ENCODE data around the gene SCAMP1.

Gene SCAMP1

GRCh38 chr5:78387468-78388153 is 27.2 kb downstream of the SCAMP1 start:
- TF ChIP-seq, protein P1, sequence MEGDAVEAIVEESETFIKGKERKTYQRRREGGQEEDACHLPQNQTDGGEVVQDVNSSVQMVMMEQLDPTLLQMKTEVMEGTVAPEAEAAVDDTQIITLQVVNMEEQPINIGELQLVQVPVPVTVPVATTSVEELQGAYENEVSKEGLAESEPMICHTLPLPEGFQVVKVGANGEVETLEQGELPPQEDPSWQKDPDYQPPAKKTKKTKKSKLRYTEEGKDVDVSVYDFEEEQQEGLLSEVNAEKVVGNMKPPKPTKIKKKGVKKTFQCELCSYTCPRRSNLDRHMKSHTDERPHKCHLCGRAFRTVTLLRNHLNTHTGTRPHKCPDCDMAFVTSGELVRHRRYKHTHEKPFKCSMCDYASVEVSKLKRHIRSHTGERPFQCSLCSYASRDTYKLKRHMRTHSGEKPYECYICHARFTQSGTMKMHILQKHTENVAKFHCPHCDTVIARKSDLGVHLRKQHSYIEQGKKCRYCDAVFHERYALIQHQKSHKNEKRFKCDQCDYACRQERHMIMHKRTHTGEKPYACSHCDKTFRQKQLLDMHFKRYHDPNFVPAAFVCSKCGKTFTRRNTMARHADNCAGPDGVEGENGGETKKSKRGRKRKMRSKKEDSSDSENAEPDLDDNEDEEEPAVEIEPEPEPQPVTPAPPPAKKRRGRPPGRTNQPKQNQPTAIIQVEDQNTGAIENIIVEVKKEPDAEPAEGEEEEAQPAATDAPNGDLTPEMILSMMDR (IDR thresholded peaks at IDR 0.05), result no peak

DNA sequence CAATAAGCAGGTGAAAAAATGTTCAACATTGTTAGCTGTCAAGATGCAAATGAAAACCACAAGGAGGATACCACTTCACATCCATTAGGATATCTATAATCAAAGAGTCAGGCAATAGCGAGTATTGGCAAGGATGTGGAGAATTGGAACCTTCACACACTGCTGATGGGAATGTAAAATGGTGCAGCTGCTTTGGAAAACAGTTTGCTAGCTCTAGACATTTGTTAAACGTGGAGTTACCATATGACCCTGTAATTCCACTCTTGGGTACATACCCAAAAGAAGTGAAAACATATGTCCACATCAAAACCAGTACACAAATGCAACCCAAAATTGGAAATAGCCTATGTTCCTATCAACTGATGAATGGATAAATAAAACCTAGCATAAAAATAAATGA is 37.4 kb downstream of the SCAMP1 start:
- TF ChIP-seq, protein P1 (IDR thresholded peaks at IDR 0.05), result no peak

DNA sequence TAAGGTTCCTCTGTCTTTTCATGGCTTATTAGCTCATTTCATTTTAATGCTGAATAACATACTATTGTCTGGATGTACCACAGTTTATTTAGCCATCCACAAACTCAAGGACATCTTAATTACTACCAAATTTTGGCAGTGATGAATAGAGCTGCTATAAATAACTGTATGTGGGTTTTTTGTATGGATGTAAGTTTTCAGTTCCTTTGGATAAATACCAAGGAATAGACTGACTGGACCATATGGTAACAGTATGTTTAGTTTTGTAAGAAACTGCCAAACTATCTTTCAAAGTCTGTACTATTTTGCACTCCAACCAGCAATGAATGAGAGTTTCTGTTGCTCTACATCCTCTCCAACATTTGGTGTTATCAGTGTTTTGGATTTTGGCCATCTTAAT is 38.7 kb downstream of the SCAMP1 start:
- TF ChIP-seq, protein P1 (IDR thresholded peaks at IDR 0.05), result no peak

DNA sequence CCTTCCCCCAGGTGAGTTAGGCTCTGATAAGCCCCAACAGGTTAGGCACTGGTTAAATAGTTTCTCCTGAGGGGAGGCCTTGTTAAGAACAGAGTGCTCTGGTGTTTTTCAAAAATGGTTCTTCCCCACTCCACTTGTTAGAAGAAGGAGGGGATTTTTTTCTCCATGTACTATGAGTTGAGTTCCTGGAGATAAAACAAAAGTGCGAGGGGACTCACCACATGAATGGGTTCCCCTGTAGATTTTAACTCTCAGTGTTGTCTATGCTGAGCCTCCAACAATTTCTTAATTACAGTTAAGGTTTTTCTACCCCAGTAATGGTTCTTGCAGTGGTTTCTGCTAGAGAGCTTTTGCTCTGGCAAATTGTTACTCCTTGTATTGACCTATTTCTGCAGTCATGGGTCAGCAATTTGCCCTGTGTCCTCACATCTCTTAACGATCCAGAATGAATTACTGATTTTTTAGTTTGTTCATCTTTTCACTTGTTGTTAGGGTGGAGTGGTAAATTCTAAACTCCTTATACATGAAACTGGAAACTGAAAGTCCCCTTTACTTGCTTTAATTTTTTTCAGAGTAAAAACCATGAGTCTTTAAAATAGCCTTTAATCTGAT is 44.4 kb downstream of the SCAMP1 start:
- TF ChIP-seq, protein P1 (IDR thresholded peaks at IDR 0.05), result no peak

DNA sequence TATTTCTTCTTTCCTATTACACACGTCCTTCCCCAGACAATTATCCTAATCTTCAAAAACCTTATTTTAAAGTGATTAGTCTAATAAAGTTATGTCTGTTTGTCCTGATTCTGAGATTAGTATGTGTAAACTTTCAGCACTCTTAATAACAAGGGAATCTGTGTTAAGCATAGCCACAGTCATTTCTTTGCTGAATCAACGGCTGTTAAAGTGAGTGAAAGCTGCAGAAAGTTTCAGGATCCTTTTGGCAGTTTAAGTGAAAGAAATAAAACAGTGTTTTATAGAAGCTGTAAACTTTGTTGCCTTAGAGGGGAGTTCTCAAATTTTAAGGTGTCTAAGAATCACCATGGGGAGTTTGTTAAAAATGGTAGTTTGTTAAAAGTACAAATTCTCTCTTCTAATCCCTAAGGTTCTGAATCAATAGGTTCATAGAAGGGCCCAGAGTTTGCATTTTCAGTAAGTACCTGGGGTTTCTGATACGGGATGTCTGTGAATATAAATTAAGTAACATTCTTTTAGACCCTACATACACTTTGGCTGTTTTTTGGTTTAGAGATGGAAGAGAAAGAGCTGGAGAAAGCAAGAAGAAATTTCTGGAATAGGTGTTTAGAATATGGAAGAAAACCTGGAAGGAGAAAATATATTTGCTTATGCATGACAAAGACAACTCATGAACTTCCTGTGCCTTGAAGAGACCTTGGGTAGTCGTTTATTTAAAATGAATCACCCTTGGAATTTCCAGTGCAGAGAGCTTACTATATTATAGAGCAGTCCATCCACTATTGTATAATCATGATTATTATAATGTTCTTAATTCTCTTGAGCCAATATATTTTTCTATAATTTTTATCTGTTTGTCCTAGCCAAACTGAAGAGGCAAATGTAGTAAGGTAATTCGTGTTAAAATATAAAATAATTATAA is 45.7 kb downstream of the SCAMP1 start:
- TF ChIP-seq, protein P1 (IDR thresholded peaks at IDR 0.05), result no peak

DNA sequence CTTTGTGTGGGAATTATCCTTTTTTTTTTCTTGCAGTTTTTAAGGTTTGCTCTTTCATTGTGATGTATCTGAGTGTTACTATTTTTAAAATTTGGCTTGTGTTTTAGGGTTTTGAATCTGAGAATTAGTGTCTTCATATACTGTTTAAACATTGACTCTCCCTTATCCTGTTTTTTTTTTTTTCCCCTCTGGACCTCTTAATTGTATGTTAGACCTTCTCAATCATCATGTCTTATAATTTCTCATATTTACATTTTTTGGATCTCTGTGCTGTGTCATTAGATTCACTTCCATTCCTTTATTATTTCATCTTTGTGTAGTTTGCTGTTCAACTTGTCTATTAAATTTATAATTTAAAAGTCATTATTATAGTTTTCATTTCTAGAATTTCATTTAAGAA is 47.0 kb downstream of the SCAMP1 start:
- TF ChIP-seq, protein P1 (IDR thresholded peaks at IDR 0.05), result no peak

DNA sequence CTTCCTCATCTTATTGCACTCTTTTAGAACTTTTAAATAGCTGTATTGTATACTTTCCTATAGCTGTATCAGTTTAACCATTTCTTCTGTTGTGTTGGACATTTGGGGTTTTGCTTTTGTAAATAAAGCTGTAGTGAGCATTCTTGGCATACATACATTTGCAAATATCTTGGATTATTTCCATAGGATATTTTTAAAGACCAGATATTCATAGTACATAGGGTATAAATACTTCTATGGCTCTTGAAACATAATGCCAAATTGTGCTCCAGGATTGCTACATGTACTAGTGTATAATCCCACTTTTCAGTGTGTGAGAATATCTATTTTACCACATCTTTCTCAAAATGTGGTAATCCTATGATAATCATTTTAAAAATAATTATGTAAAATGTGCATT is 51.2 kb downstream of the SCAMP1 start:
- TF ChIP-seq, protein P1 (IDR thresholded peaks at IDR 0.05), result no peak
